ENCODE data around the gene SEMA5A.

Gene SEMA5A

DNA sequence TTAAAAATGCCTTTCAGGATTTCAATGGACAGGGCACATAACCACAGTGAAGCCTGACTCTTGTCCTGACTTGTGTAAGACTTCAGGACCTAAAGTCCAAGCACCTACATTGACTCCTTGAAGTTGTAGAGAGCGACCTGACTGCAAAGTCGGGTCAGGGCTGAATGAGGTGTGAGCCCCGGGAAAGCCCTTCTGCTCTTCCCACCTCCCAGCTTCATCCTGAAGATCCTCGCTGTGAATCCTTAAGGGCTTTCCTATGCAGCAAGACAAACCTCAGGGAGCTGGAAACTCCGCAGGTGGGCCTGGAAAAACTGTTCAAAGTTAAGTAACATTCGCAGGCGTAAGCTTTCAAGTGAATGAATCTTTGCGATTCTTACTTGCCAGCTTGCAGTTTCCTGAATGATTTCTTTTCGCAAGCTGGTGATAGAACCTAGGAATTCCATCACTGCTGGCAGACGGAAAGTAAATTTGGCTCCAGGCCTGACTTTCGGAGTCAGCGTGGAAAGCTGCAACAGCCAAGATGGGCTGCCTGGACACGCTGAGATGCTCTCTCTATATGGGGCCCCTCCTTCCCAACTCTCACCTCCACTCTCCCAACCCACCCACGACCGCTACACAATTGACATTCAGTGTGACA lies 10.9 kb downstream of the SEMA5A start:
- Histone ChIP-seq H3K9ac (ENCODE audit: low read depth, low read length) (no peak overlapping the region), H3K9me3 (ENCODE audit: control insufficient read depth, insufficient read depth, low read length) (no peaks in the 10 kb centered on the region), H3K4me1 (ENCODE audit: control insufficient read depth, insufficient read depth, low read length) (peaks cover 5% of the 10 kb centered on the region), H3K36me3 (ENCODE audit: control insufficient read depth, insufficient read depth, low read length) (no peaks in the 10 kb centered on the region), H3K27me3 (ENCODE audit: control insufficient read depth, insufficient read depth, low read length) (no peaks in the 10 kb centered on the region), H3K4me3 (ENCODE audit: low read depth, low read length) (no peak overlapping the region), H3K27ac (ENCODE audit: low read depth, low read length) (no peak overlapping the region)

- Histone ChIP-seq H3K4me1 (ENCODE audit: control insufficient read depth, insufficient read depth, low read length) (peaks cover 5% of the 10 kb centered on the region), H3K27me3 (ENCODE audit: control insufficient read depth, insufficient read depth, low read length) (no peaks in the 10 kb centered on the region), H3K36me3 (ENCODE audit: control insufficient read depth, insufficient read depth, low read length) (no peaks in the 10 kb centered on the region), H3K27ac (ENCODE audit: low read depth, low read length) (no peak overlapping the region), H3K4me3 (ENCODE audit: low read depth, low read length) (no peak overlapping the region), H3K9ac (ENCODE audit: low read depth, low read length) (no peak overlapping the region), H3K9me3 (ENCODE audit: control insufficient read depth, insufficient read depth, low read length) (no peaks in the 10 kb centered on the region)
Measured at GRCh38 chr5:9533562-9534364, 12.1 kb downstream of the SEMA5A start.

DNA sequence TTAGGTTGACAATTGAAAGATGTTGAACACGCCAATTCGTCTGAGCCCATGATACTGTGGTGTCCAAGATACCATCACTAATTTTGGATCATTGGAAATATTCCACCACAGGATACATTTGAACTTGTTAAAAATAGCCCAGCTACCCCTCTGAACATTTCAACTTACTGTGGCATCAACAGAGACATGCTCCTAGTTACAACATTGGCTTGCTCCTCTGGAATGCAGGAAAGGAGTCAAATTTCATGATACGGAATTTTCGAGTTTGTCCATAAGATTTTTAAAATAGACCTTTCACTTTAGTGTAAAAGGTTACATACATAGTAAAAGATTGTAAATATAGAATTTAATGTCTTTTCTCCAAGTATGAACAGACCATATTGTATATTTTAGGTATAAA lies 12.8 kb downstream of the SEMA5A start:
- Histone ChIP-seq H3K36me3 (ENCODE audit: control insufficient read depth, insufficient read depth, low read length) (no peaks in the 10 kb centered on the region), H3K9ac (ENCODE audit: low read depth, low read length) (no peak overlapping the region), H3K27me3 (ENCODE audit: control insufficient read depth, insufficient read depth, low read length) (no peaks in the 10 kb centered on the region), H3K9me3 (ENCODE audit: control insufficient read depth, insufficient read depth, low read length) (no peaks in the 10 kb centered on the region), H3K4me3 (ENCODE audit: low read depth, low read length) (no peak overlapping the region), H3K27ac (ENCODE audit: low read depth, low read length) (no peak overlapping the region), H3K4me1 (ENCODE audit: control insufficient read depth, insufficient read depth, low read length) (peaks cover 5% of the 10 kb centered on the region)

- no peaks in the 10 kb centered on the region for H3K27me3 ChIP-seq (ENCODE audit: control insufficient read depth, insufficient read depth, low read length)
Measured at GRCh38 chr5:9529513-9529912, 16.4 kb downstream of the SEMA5A start.

DNA sequence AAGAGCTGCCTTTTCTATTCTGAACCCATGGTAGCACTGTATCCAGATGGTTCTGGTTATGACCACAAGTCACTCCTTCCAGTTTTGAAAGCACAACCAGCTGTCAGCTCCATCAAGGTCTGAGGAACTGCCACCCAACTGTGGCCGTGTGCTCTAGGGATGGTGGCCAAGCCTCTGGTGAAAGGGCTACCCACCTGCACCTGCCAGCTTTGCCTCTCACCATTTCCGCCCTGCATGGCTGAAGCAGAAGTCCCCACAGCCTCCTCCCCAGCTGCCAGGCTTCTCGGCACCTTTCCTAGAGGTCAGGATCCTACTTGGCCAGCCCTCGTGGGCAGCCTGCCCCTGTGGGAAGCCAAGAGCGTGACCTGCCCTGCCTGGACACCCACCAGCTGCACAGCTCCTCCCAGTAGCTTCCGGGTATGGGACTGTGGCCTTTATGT lies 16.8 kb downstream of the SEMA5A start:
- H3K9ac ChIP-seq (ENCODE audit: low read depth, low read length), result no peak overlapping the region
- H3K27ac ChIP-seq (ENCODE audit: low read depth, low read length), result no peak overlapping the region
- H3K36me3 ChIP-seq (ENCODE audit: control insufficient read depth, insufficient read depth, low read length), result no peaks in the 10 kb centered on the region
- no peaks in the 10 kb centered on the region for H3K27me3 ChIP-seq (ENCODE audit: control insufficient read depth, insufficient read depth, low read length)
- no peaks in the 10 kb centered on the region for H3K9me3 ChIP-seq (ENCODE audit: control insufficient read depth, insufficient read depth, low read length)
- peaks cover 5% of the 10 kb centered on the region for H3K4me1 ChIP-seq (ENCODE audit: control insufficient read depth, insufficient read depth, low read length)
- no peak overlapping the region for H3K4me3 ChIP-seq (ENCODE audit: low read depth, low read length)

More at GRCh38 chr5:9529513-9529912, 16.4 kb downstream of the SEMA5A start:
- no peak overlapping the region for H3K4me3 ChIP-seq (ENCODE audit: low read depth, low read length)
- no peak overlapping the region for H3K9ac ChIP-seq (ENCODE audit: low read depth, low read length)
- H3K36me3 ChIP-seq (ENCODE audit: control insufficient read depth, insufficient read depth, low read length), result no peaks in the 10 kb centered on the region
- H3K9me3 ChIP-seq (ENCODE audit: control insufficient read depth, insufficient read depth, low read length), result no peaks in the 10 kb centered on the region
- H3K27ac ChIP-seq (ENCODE audit: low read depth, low read length), result no peak overlapping the region
- H3K4me1 ChIP-seq (ENCODE audit: control insufficient read depth, insufficient read depth, low read length), result peaks cover 5% of the 10 kb centered on the region

DNA sequence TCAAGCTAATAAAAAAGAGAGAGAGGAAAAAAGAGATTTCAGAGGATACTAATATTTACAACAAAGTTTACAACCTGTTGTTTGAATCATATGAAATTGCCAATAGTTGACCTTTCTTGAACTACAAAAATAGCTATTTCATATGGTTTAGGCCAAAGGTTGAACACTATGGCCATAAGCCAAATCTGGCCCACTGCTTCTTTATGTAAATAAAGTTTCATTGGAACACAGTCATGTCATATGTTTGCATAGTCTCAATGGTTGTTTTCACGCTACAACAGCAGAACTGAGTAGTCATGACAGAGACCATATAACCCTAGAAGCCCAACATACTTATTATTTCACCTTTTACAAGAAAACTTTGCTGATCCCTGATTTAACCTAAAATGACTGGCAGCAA lies 20.9 kb downstream of the SEMA5A start:
- Histone ChIP-seq H3K36me3 (ENCODE audit: control insufficient read depth, insufficient read depth, low read length) (no peaks in the 10 kb centered on the region), H3K27ac (ENCODE audit: low read depth, low read length) (no peak overlapping the region), H3K4me1 (ENCODE audit: control insufficient read depth, insufficient read depth, low read length) (no peaks in the 10 kb centered on the region), H3K9me3 (ENCODE audit: control insufficient read depth, insufficient read depth, low read length) (no peaks in the 10 kb centered on the region), H3K4me3 (ENCODE audit: low read depth, low read length) (no peak overlapping the region), H3K9ac (ENCODE audit: low read depth, low read length) (no peak overlapping the region), H3K27me3 (ENCODE audit: control insufficient read depth, insufficient read depth, low read length) (no peaks in the 10 kb centered on the region)

DNA sequence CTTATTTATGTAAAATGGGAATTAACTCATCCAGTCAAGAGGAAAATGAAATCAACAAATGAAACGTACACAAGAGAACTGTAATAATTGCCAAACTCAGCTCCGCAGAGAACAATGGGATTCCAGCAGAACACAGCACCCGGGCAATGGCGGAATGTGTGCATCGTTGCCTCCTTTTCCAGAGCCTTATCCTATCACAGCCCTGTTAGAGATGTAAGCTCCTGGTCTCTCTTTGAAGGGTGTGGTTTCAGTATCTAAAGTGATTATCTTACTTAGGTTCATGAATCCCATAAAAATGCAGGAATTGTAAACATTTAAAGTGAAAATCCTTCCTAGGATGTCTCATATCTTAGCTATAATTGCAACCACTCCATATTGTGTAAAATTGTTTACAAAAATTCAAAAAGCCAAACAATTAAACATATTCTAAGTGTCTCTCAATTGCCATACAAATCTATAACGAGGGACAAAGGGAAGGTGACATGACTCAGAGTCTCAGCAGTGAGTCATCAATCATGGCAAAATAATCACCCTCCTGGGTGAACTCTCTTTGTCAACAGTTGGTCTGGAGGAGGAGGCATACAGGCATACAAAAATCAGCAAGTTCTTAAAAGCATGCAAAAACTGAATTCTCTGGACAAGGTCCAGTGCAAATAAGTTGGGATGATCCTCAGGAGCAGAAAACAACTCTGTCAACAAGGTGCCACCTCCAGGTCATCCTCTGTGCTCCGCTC lies 22.6 kb downstream of the SEMA5A start:
- no peaks in the 10 kb centered on the region for H3K36me3 ChIP-seq (ENCODE audit: control insufficient read depth, insufficient read depth, low read length)
- H3K9ac ChIP-seq (ENCODE audit: low read depth, low read length), result no peak overlapping the region
- no peak overlapping the region for H3K27ac ChIP-seq (ENCODE audit: low read depth, low read length)
- no peaks in the 10 kb centered on the region for H3K27me3 ChIP-seq (ENCODE audit: control insufficient read depth, insufficient read depth, low read length)
- H3K4me1 ChIP-seq (ENCODE audit: control insufficient read depth, insufficient read depth, low read length), result no peaks in the 10 kb centered on the region
- no peak overlapping the region for H3K4me3 ChIP-seq (ENCODE audit: low read depth, low read length)
- no peaks in the 10 kb centered on the region for H3K9me3 ChIP-seq (ENCODE audit: control insufficient read depth, insufficient read depth, low read length)

- H3K27ac ChIP-seq (ENCODE audit: low read depth, low read length), result no peak overlapping the region
- no peaks in the 10 kb centered on the region for H3K27me3 ChIP-seq (ENCODE audit: control insufficient read depth, insufficient read depth, low read length)
- no peak overlapping the region for H3K9ac ChIP-seq (ENCODE audit: low read depth, low read length)
- no peaks in the 10 kb centered on the region for H3K36me3 ChIP-seq (ENCODE audit: control insufficient read depth, insufficient read depth, low read length)
- no peaks in the 10 kb centered on the region for H3K9me3 ChIP-seq (ENCODE audit: control insufficient read depth, insufficient read depth, low read length)
- H3K4me1 ChIP-seq (ENCODE audit: control insufficient read depth, insufficient read depth, low read length), result no peaks in the 10 kb centered on the region
- no peak overlapping the region for H3K4me3 ChIP-seq (ENCODE audit: low read depth, low read length)
Measured at GRCh38 chr5:9519537-9519936, 26.3 kb downstream of the SEMA5A start.

GRCh38 chr5:9516591-9516990 lies 29.3 kb downstream of the SEMA5A start:
- Histone ChIP-seq H3K9ac (ENCODE audit: low read depth, low read length) (no peak overlapping the region), H3K36me3 (ENCODE audit: control insufficient read depth, insufficient read depth, low read length) (no peaks in the 10 kb centered on the region), H3K27ac (ENCODE audit: low read depth, low read length) (no peak overlapping the region), H3K4me1 (ENCODE audit: control insufficient read depth, insufficient read depth, low read length) (no peaks in the 10 kb centered on the region), H3K4me3 (ENCODE audit: low read depth, low read length) (no peak overlapping the region), H3K27me3 (ENCODE audit: control insufficient read depth, insufficient read depth, low read length) (no peaks in the 10 kb centered on the region), H3K9me3 (ENCODE audit: control insufficient read depth, insufficient read depth, low read length) (no peaks in the 10 kb centered on the region)

- Histone ChIP-seq H3K9me3 (ENCODE audit: control insufficient read depth, insufficient read depth, low read length) (no peaks in the 10 kb centered on the region), H3K9ac (ENCODE audit: low read depth, low read length) (no peak overlapping the region), H3K36me3 (ENCODE audit: control insufficient read depth, insufficient read depth, low read length) (no peaks in the 10 kb centered on the region), H3K4me1 (ENCODE audit: control insufficient read depth, insufficient read depth, low read length) (no peaks in the 10 kb centered on the region), H3K27me3 (ENCODE audit: control insufficient read depth, insufficient read depth, low read length) (no peaks in the 10 kb centered on the region), H3K4me3 (ENCODE audit: low read depth, low read length) (no peak overlapping the region), H3K27ac (ENCODE audit: low read depth, low read length) (no peak overlapping the region)
Measured at GRCh38 chr5:9515436-9515835, 30.4 kb downstream of the SEMA5A start.

GRCh38 chr5:9514968-9515367 lies 30.9 kb downstream of the SEMA5A start:
- Histone ChIP-seq H3K4me3 (ENCODE audit: low read depth, low read length) (no peak overlapping the region), H3K27ac (ENCODE audit: low read depth, low read length) (no peak overlapping the region), H3K9me3 (ENCODE audit: control insufficient read depth, insufficient read depth, low read length) (no peaks in the 10 kb centered on the region), H3K27me3 (ENCODE audit: control insufficient read depth, insufficient read depth, low read length) (no peaks in the 10 kb centered on the region), H3K4me1 (ENCODE audit: control insufficient read depth, insufficient read depth, low read length) (no peaks in the 10 kb centered on the region), H3K36me3 (ENCODE audit: control insufficient read depth, insufficient read depth, low read length) (no peaks in the 10 kb centered on the region), H3K9ac (ENCODE audit: low read depth, low read length) (no peak overlapping the region)
